Common myeloid progenitor, CD34-positive (primary cell): ENCODE results near the gene MMP24OS.

ENCODE experiments used
- CTCF ChIA-PET: fragments of 350-600 bp; sonication (Branson Sonifier 250); formaldehyde crosslinking; loops from one replicate; lab custom pipeline; 2021; ENCODE audit warnings: antibody characterized with exemption; lab: Charles Lee
- POLR2A ChIA-PET: fragments of 350-600 bp; sonication (Branson Sonifier 250); formaldehyde crosslinking; loops from one replicate; lab custom pipeline; 2021; ENCODE audit warnings: antibody characterized with exemption; lab: Charles Lee
- DNase-seq, 3 donors: peaks; one replicate each; pipeline versions ENCODE4 v3.0.0 to v3.0.0-alpha.2; 2013
- H3K27ac ChIP-seq, 2 experiments: 1 replicate in 1 of 2; 2 replicates in 1 of 2; pipeline ENCODE4 v1.7.0; 2013; ENCODE audit warnings: inconsistent platforms in 2 of 2, low read length in 2 of 2, mild to moderate bottlenecking in 2 of 2, low read depth in 1 of 2, moderate library complexity in 1 of 2; ENCODE audit not compliant: severe bottlenecking in 2 of 2, insufficient read depth in 1 of 2, poor library complexity in 1 of 2
- H3K27me3 ChIP-seq, 5 experiments: replicated peaks in 2 of 5; 1 replicate in 3 of 5; 2 replicates in 2 of 5; pipeline versions ENCODE4 v1.6.1 to v1.7.0; 2013; ENCODE audit warnings: low read length in 4 of 5, mild to moderate bottlenecking in 2 of 5, moderate library complexity in 2 of 5, inconsistent platforms in 1 of 5; ENCODE audit not compliant: insufficient read depth in 5 of 5, control insufficient read depth in 4 of 5
- H3K36me3 ChIP-seq, 4 experiments: 1 replicate in 2 of 4; 2 replicates in 2 of 4; pipeline versions ENCODE4 v1.6.1 to v1.7.0; 2013; ENCODE audit warnings: low read length in 3 of 4, control low read depth in 1 of 4, mild to moderate bottlenecking in 1 of 4; ENCODE audit not compliant: control insufficient read depth in 4 of 4, insufficient read depth in 4 of 4
- H3K4me1 ChIP-seq, 4 experiments: 1 replicate in 3 of 4; 2 replicates in 1 of 4; pipeline versions ENCODE4 v1.6.1 to v1.7.1; 2013; ENCODE audit warnings: low read length in 3 of 4, mild to moderate bottlenecking in 3 of 4, control low read depth in 1 of 4, inconsistent platforms in 1 of 4, moderate library complexity in 1 of 4; ENCODE audit not compliant: control insufficient read depth in 4 of 4, insufficient read depth in 4 of 4; ENCODE audit errors: control extremely low read depth in 1 of 4
- H3K4me3 ChIP-seq, 7 experiments: 1 replicate in 4 of 7; 2 replicates in 3 of 7; pipeline versions ENCODE4 v1.5.1 to v1.7.0; 2013; ENCODE audit warnings: mild to moderate bottlenecking in 7 of 7, low read length in 6 of 7, moderate library complexity in 6 of 7, inconsistent platforms in 2 of 7, low read depth in 2 of 7, control low read depth in 1 of 7; ENCODE audit not compliant: insufficient read depth in 4 of 7, control insufficient read depth in 1 of 7; ENCODE audit errors: extremely low read depth in 1 of 7
- H3K9me3 ChIP-seq, 5 experiments: 1 replicate in 4 of 5; 2 replicates in 1 of 5; pipeline versions ENCODE4 v1.6.1 to v1.7.1; 2013; ENCODE audit warnings: low read length in 4 of 5, mild to moderate bottlenecking in 2 of 5, inconsistent platforms in 1 of 5, low read depth in 1 of 5, moderate library complexity in 1 of 5; ENCODE audit not compliant: control insufficient read depth in 4 of 5, insufficient read depth in 2 of 5; ENCODE audit errors: control extremely low read depth in 1 of 5
- whole genome bisulfite sequencing: methylation state at CpG from one replicate; pipeline ENCODE4 v1.1.5; 2013; ENCODE audit not compliant: insufficient coverage; 5-methylcytosine and 5-hydroxymethylcytosine counted together

MMP24OS gene

DNA sequence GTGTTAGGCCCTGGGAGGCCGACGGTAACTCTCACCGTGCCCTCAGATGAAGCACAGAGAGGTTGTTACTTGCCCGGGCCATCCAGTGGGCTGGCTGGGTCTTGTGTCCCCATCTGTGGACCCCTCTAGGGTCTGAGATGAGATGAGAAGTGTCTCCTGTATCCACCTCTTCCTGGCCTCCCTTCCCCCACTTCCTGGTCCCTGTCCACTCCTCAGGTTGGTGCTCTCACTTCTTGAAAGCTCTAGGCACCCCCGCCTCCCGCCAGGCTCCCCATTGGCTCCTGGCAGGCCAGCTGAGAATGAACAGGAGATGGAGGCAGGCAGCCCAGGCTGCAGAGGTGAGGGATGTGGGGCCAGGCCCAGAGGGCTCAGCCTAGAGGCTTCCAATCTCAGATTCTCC is 1.5 kb downstream of the MMP24OS start:
- H3K9me3 ChIP-seq = no peaks in the 10 kb centered on the region
- WGBS = 100% methylated on average over 4 of the region's 6 CpGs
- CTCF ChIA-PET = interaction anchor here (1.3 to 1.8 kb wide), 3 partner anchors 9 to 181 kb away, joined by 4 to 5 read pairs (median 5); no protein-coding TSS in a partner anchor
- H3K27me3 ChIP-seq = no peaks in the 10 kb centered on the region
- peak overlapping the region in 1 of 2 experiments; percentile 89 for H3K27ac ChIP-seq
- no peak for DNase-seq
- H3K4me1 ChIP-seq = peaks cover 2 to 17% (median 15%) of the 10 kb centered on the region in 4 experiments
- POLR2A ChIA-PET = interaction anchor here (0.5 kb wide), 1 partner anchor 73 kb away, joined by 3 read pairs; no protein-coding TSS in a partner anchor
- H3K4me3 ChIP-seq = peak overlapping the region in 5 of 7 experiments; percentile 75 to 91 (median 81)
- H3K36me3 ChIP-seq = peaks cover 3 to 51% (median 38%) of the 10 kb centered on the region in 4 experiments

DNA sequence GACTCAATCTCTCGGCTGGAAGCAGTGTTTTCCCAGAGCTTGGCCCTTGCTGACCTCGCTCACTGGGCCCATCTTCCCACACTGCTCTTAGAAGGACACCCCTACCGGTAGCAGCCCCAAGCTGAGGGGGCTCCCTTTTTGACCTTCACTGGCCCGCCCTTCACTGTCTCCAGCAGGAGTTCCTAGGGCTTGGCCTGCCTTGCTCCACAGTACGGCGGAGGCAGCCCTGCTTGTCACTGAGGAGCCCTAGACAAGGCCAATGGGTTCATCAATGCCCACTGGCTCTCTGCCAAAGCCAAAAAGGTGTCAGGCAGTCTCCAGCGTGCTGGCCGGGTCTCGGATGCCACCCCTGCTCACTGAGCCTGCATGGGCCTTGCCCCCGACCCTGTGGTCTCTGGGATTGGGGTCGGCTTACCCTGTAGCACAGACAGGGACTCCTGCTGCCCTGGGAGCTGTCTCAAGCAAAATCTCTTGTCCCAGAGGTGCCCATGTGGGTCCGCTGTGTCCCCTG is 2.1 kb downstream of the MMP24OS start:
- ChIA-PET POLR2A (interaction anchor here (0.5 kb wide), 1 partner anchor 72 kb away, joined by 3 read pairs; no protein-coding TSS in a partner anchor), CTCF (interaction anchor here (1.3 to 1.8 kb wide), 3 partner anchors 8 to 181 kb away, joined by 4 to 5 read pairs (median 5); no protein-coding TSS in a partner anchor)
- H3K27me3 ChIP-seq = no peaks in the 10 kb centered on the region
- H3K4me3 ChIP-seq = no peak overlapping the region
- no peak overlapping the region for H3K27ac ChIP-seq
- peaks cover 3 to 55% (median 40%) of the 10 kb centered on the region in 4 experiments for H3K36me3 ChIP-seq
- no peaks in the 10 kb centered on the region for H3K9me3 ChIP-seq
- peaks cover 2 to 17% (median 15%) of the 10 kb centered on the region in 4 experiments for H3K4me1 ChIP-seq
- over 99% methylated on average over 11 of the region's 12 CpGs for WGBS
- DNase-seq = no peak

DNA sequence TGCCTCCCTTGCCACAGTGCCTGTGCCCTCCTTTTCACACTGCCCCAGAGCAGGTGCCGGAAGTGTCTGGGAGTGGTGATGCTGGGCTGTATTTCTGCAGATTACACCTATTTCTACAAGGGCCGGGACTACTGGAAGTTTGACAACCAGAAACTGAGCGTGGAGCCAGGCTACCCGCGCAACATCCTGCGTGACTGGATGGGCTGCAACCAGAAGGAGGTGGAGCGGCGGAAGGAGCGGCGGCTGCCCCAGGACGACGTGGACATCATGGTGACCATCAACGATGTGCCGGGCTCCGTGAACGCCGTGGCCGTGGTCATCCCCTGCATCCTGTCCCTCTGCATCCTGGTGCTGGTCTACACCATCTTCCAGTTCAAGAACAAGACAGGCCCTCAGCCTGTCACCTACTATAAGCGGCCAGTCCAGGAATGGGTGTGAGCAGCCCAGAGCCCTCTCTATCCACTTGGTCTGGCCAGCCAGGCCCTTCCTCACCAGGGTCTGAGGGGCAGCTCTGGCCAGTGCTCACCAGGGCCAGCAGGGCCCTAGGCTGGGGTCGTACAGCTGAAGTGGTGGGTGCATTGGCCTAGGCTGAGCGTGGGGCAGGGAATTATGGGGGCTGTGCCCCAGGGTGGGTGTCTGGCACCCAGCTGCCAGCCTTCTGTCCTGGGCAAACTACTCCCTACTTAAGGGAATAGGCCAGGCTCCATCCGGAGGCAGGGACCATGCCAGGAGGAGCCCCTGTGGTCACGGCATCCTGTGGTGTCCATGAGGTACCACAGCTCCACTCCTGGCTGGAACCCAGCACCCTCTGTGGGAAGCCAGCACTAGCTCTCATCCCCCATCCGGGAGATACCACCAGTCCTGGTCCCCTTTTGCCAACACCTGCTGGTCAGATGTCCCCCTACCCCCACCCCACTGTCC is 3.5 kb downstream of the MMP24OS start:
- peaks cover 2 to 17% (median 15%) of the 10 kb centered on the region in 4 experiments for H3K4me1 ChIP-seq
- H3K9me3 ChIP-seq = no peaks in the 10 kb centered on the region
- ChIA-PET POLR2A (no interaction called here), CTCF (interaction anchor here (1.8 kb wide), 1 partner anchor 13 kb away, joined by 5 read pairs; no protein-coding TSS in a partner anchor)
- no peak overlapping the region for H3K4me3 ChIP-seq
- no peak for DNase-seq
- 94% methylated on average over 16 of the region's 24 CpGs for WGBS
- peak overlapping the region in 1 of 2 experiments; percentile 1 for H3K27ac ChIP-seq
- H3K27me3 ChIP-seq = no peaks in the 10 kb centered on the region
- H3K36me3 ChIP-seq = peaks cover 0 to 48% (median 31%) of the 10 kb centered on the region in 4 experiments

GRCh38 chr20:35273449-35274171 is 4.3 kb downstream of the MMP24OS start:
- no peaks in the 10 kb centered on the region for H3K27me3 ChIP-seq
- 95% methylated on average over 13 of the region's 13 CpGs for WGBS
- H3K4me1 ChIP-seq = peaks cover 2 to 17% (median 15%) of the 10 kb centered on the region in 4 experiments
- H3K9me3 ChIP-seq = no peaks in the 10 kb centered on the region
- POLR2A ChIA-PET = interaction anchor here (0.6 kb wide), 1 partner anchor 126 kb away, joined by 3 read pairs; no protein-coding TSS in a partner anchor
- no peak overlapping the region for H3K27ac ChIP-seq
- H3K4me3 ChIP-seq = no peak overlapping the region
- peak in 2 of 3 donors; percentile 18 to 19 for DNase-seq
- CTCF ChIA-PET = interaction anchor here (0.6 to 6.7 kb wide), 4 partner anchors 30 to 1560 kb away, joined by 3 to 35 read pairs (median 4); partner anchors contain the start of gene EDEM2
- peaks cover 0 to 40% (median 24%) of the 10 kb centered on the region in 4 experiments for H3K36me3 ChIP-seq

DNA sequence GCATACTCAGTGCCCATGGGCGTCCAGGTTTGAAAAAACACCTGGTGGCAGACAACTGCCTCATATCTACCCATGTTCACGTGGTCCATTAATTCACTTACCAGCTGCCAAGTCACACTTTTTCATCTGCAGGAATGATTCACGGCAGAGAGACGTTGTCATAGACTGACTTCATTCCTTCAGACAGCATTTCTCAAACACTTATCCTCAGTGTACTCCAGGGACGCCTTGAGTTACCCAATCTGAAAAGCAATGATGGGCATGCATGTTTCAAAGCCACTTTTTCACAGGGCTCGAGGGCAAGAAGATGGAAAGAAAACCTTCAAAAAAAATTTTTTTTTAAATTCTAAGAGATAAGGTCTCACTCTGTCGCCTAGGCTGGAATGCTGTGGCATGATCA is 6.0 kb downstream of the MMP24OS start:
- CTCF ChIA-PET = interaction anchor here (1.2 to 6.7 kb wide), 4 partner anchors 32 to 176 kb away, joined by 3 to 35 read pairs (median 4); partner anchors contain the start of gene EDEM2
- no peaks in the 10 kb centered on the region for H3K9me3 ChIP-seq
- no peak overlapping the region for H3K4me3 ChIP-seq
- 99% methylated on average over 6 of the region's 7 CpGs for WGBS
- no peak for DNase-seq
- no peak overlapping the region for H3K27ac ChIP-seq
- peaks cover 0 to 51% (median 26%) of the 10 kb centered on the region in 4 experiments for H3K36me3 ChIP-seq
- POLR2A ChIA-PET = no interaction called here
- peaks cover 1 to 7% (median 6%) of the 10 kb centered on the region in 4 experiments for H3K4me1 ChIP-seq
- no peaks in the 10 kb centered on the region for H3K27me3 ChIP-seq

GRCh38 chr20:35271073-35271882 is 6.6 kb downstream of the MMP24OS start:
- WGBS = 95% methylated on average over 18 of the region's 20 CpGs
- peaks cover 0 to 57% (median 24%) of the 10 kb centered on the region in 4 experiments for H3K36me3 ChIP-seq

More at GRCh38 chr20:35271073-35271882, 6.6 kb downstream of the MMP24OS start:
- H3K4me3 ChIP-seq = no peak overlapping the region
- ChIA-PET POLR2A (no interaction called here), CTCF (interaction anchor here (0.6 to 6.7 kb wide), 4 partner anchors 33 to 125 kb away, joined by 3 to 35 read pairs (median 4); partner anchors contain the start of gene EDEM2)
- H3K4me1 ChIP-seq = peaks cover 0 to 1% (median under 1%) of the 10 kb centered on the region in 4 experiments
- no peak for DNase-seq
- no peaks in the 10 kb centered on the region for H3K27me3 ChIP-seq
- H3K27ac ChIP-seq = peak overlapping the region in 1 of 2 experiments; percentile 2
- no peaks in the 10 kb centered on the region for H3K9me3 ChIP-seq
